ENCODE data around the gene SLIT3.

SLIT3 gene

DNA sequence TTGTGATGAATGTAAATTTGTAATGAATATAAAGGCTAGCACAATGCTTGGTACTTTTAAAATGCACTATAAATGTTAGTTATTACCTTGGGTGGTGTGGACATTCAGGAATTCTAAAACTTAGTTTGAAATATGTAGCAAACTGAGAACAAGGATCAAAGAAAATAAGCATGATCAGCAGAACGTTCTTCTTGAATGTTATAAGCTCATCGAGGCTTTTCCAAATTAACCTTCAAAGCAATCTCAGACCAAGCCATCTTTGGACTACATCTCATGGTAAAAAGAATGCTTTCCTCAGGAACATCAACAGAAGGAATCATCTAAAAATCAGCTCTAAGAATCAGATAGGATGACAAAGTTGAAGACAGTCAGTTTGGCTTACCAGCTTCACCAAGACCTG lies 146.3 kb downstream of the SLIT3 start:
- no peaks in the 10 kb centered on the region for H3K9me3 ChIP-seq (ENCODE audit: insufficient read depth, low read depth, low read length)
- TF ChIP-seq, protein P1, sequence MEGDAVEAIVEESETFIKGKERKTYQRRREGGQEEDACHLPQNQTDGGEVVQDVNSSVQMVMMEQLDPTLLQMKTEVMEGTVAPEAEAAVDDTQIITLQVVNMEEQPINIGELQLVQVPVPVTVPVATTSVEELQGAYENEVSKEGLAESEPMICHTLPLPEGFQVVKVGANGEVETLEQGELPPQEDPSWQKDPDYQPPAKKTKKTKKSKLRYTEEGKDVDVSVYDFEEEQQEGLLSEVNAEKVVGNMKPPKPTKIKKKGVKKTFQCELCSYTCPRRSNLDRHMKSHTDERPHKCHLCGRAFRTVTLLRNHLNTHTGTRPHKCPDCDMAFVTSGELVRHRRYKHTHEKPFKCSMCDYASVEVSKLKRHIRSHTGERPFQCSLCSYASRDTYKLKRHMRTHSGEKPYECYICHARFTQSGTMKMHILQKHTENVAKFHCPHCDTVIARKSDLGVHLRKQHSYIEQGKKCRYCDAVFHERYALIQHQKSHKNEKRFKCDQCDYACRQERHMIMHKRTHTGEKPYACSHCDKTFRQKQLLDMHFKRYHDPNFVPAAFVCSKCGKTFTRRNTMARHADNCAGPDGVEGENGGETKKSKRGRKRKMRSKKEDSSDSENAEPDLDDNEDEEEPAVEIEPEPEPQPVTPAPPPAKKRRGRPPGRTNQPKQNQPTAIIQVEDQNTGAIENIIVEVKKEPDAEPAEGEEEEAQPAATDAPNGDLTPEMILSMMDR (conservative IDR thresholded peaks at IDR 0.05; ENCODE audit: low read length), result no peak
- no peak for TF ChIP-seq EZH2phosphoT487 (IDR thresholded peaks at IDR 0.05; ENCODE audit: borderline replicate concordance)

DNA sequence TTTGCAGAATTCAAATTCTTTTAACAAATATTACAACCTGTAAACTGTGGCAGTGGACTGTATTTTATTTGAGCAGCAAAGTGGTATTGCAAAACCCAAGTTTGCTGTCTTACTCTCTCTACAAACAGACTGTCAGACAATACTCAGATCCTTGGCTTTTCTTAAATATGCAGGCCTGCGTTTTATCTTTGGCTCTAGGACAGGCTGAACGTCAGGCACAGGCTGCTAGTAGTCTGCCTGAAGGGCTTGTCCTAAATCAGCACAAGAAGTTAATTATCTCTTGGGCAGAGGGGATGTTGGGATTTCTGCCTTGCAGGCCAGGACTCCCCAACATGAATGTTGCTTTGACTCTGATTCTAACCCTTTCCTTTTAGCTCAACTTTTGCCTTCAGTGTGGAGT lies 147.5 kb downstream of the SLIT3 start:
- H4K20me1 ChIP-seq (ENCODE audit: insufficient read depth, low read length, poor library complexity, severe bottlenecking), result no peaks in the 10 kb centered on the region
- no peaks in the 10 kb centered on the region for H3K27me3 ChIP-seq (ENCODE audit: insufficient read depth, low read length, poor library complexity, severe bottlenecking)
- no peak overlapping the region for H2AFZ ChIP-seq (ENCODE audit: low read length)
- H3K79me2 ChIP-seq (ENCODE audit: insufficient read depth, low read length), result no peaks in the 10 kb centered on the region
- H3K9me2 ChIP-seq (replicated peaks; ENCODE audit: low read depth, low read length), result no peaks in the 10 kb centered on the region
- no peaks in the 10 kb centered on the region for H3K9me3 ChIP-seq (ENCODE audit: insufficient read depth, low read depth, low read length)
- no peaks in the 10 kb centered on the region for H3K36me3 ChIP-seq (ENCODE audit: insufficient read depth, low read length)
- no peak overlapping the region for H3K4me2 ChIP-seq (ENCODE audit: low read depth, low read length, poor library complexity, severe bottlenecking)
- H3K4me3 ChIP-seq (ENCODE audit: low read length, poor library complexity, severe bottlenecking), result no peak overlapping the region
- no peaks in the 10 kb centered on the region for H3K4me1 ChIP-seq (ENCODE audit: insufficient read depth, low read length, poor library complexity, severe bottlenecking)
- H3K9ac ChIP-seq (ENCODE audit: low read depth, low read length, poor library complexity, severe bottlenecking), result no peak overlapping the region
- no peaks in the 10 kb centered on the region for H3F3A ChIP-seq (ENCODE audit: low read depth)
- no peak for TF ChIP-seq EZH2phosphoT487 (IDR thresholded peaks at IDR 0.05; ENCODE audit: borderline replicate concordance)
- TF ChIP-seq, protein P1 (conservative IDR thresholded peaks at IDR 0.05; ENCODE audit: low read length), result no peak

More for the DNA sequence above, 146.3 kb downstream of the SLIT3 start:
- Histone ChIP-seq H4K20me1 (ENCODE audit: insufficient read depth, low read length, poor library complexity, severe bottlenecking) (no peaks in the 10 kb centered on the region), H3F3A (ENCODE audit: low read depth) (no peaks in the 10 kb centered on the region), H3K27me3 (ENCODE audit: insufficient read depth, low read length, poor library complexity, severe bottlenecking) (no peaks in the 10 kb centered on the region), H3K4me3 (ENCODE audit: low read length, poor library complexity, severe bottlenecking) (no peak overlapping the region), H3K36me3 (ENCODE audit: insufficient read depth, low read length) (no peaks in the 10 kb centered on the region), H3K4me2 (ENCODE audit: low read depth, low read length, poor library complexity, severe bottlenecking) (no peak overlapping the region), H3K79me2 (ENCODE audit: insufficient read depth, low read length) (no peaks in the 10 kb centered on the region), H2AFZ (ENCODE audit: low read length) (no peak overlapping the region), H3K9me2 (replicated peaks; ENCODE audit: low read depth, low read length) (no peaks in the 10 kb centered on the region), H3K9ac (ENCODE audit: low read depth, low read length, poor library complexity, severe bottlenecking) (no peak overlapping the region), H3K4me1 (ENCODE audit: insufficient read depth, low read length, poor library complexity, severe bottlenecking) (no peaks in the 10 kb centered on the region)

DNA sequence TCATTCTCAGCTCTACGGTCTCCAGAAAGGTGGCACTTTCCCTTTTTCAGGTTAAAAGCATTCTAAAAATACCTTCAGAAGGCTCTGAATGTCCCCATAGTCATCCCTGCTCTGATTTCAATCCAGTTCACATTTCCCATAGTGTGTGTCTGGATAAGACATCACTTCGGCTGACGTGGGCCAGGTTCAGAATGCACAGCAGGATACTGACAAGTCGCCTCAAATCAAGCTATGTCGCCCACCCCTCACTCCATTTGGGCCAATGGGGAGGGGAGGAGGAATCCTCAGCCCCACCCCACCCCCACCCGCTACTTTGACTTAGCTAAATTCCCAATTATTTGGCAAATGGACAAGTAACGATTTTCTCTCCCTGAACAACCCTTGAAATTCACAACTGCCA lies 148.0 kb downstream of the SLIT3 start:
- Histone ChIP-seq H3K4me2 (ENCODE audit: low read depth, low read length, poor library complexity, severe bottlenecking) (no peak overlapping the region), H3K36me3 (ENCODE audit: insufficient read depth, low read length) (no peaks in the 10 kb centered on the region)
- TF ChIP-seq EZH2phosphoT487 (IDR thresholded peaks at IDR 0.05; ENCODE audit: borderline replicate concordance), result no peak
- TF ChIP-seq, protein P1 (conservative IDR thresholded peaks at IDR 0.05; ENCODE audit: low read length), result no peak

More for the DNA sequence above, 148.0 kb downstream of the SLIT3 start:
- Histone ChIP-seq H3K4me1 (ENCODE audit: insufficient read depth, low read length, poor library complexity, severe bottlenecking) (no peaks in the 10 kb centered on the region), H3F3A (ENCODE audit: low read depth) (no peaks in the 10 kb centered on the region), H3K9me2 (replicated peaks; ENCODE audit: low read depth, low read length) (no peaks in the 10 kb centered on the region), H2AFZ (ENCODE audit: low read length) (no peak overlapping the region), H3K4me3 (ENCODE audit: low read length, poor library complexity, severe bottlenecking) (no peak overlapping the region), H4K20me1 (ENCODE audit: insufficient read depth, low read length, poor library complexity, severe bottlenecking) (no peaks in the 10 kb centered on the region), H3K9me3 (ENCODE audit: insufficient read depth, low read depth, low read length) (no peaks in the 10 kb centered on the region), H3K79me2 (ENCODE audit: insufficient read depth, low read length) (no peaks in the 10 kb centered on the region), H3K27me3 (ENCODE audit: insufficient read depth, low read length, poor library complexity, severe bottlenecking) (no peaks in the 10 kb centered on the region), H3K9ac (ENCODE audit: low read depth, low read length, poor library complexity, severe bottlenecking) (no peak overlapping the region)

All from Loucy (cell line).